Neural progenitor cell (in vitro differentiated cells): ENCODE measurements around the gene ALDH1A3. TPM values are rescaled to one million over a fixed set of nuclear protein-coding genes. Genes with fewer than 3 reads are reported as not detected.

Experiments
- DNase-seq: peaks from one replicate; pipeline ENCODE4 v3.0.0-alpha.2; 2016; ENCODE audit warnings: low spot score
- H2AFZ ChIP-seq: fragments of 200-600 bp; sonication (generic); replicated peaks from 2 replicates; pipeline ENCODE4 v1.6.1; 2016; ENCODE audit warnings: antibody characterized with exemption
- H3F3A ChIP-seq: fragments of 200-600 bp; sonication (generic); 2 replicates; pipeline ENCODE4 v1.6.1; 2016; ENCODE audit warnings: antibody characterized with exemption, low read depth
- H3K27ac ChIP-seq: fragments of 200-600 bp; sonication (generic); 2 replicates; pipeline ENCODE4 v1.5.1; 2016; ENCODE audit warnings: mild to moderate bottlenecking
- H3K27me3 ChIP-seq: fragments of 200-600 bp; sonication (generic); 2 replicates; pipeline ENCODE4 v1.6.1; 2016; ENCODE audit warnings: mild to moderate bottlenecking, moderate library complexity
- H3K36me3 ChIP-seq: fragments of 200-600 bp; sonication (generic); 2 replicates; pipeline ENCODE4 v1.5.1; 2016
- H3K4me1 ChIP-seq: fragments of 200-600 bp; sonication (generic); 2 replicates; pipeline ENCODE4 v1.6.1; 2016; ENCODE audit warnings: mixed run types
- H3K4me2 ChIP-seq: fragments of 200-600 bp; sonication (generic); 2 replicates; pipeline ENCODE4 v1.6.1; 2016
- H3K4me3 ChIP-seq: fragments of 200-600 bp; sonication (generic); 2 replicates; pipeline ENCODE4 v1.5.1; 2016
- H3K79me2 ChIP-seq: fragments of 200-600 bp; sonication (generic); 2 replicates; pipeline ENCODE4 v1.6.1; 2016; ENCODE audit warnings: low read depth
- H3K9ac ChIP-seq: fragments of 200-600 bp; sonication (generic); 2 replicates; pipeline ENCODE4 v1.6.1; 2016
- H3K9me3 ChIP-seq: fragments of 200-600 bp; sonication (generic); 2 replicates; pipeline ENCODE4 v1.5.1; 2016; ENCODE audit warnings: low read depth
- H4K20me1 ChIP-seq: fragments of 200-600 bp; sonication (generic); 2 replicates; pipeline ENCODE4 v1.6.1; 2016; ENCODE audit warnings: low read depth
- H3K27ac Mint-ChIP-seq: 3 replicates; pipeline ENCODE4 v1.8.0; 2021; ENCODE audit warnings: mixed read lengths
- H3K27me3 Mint-ChIP-seq: 2 replicates; pipeline ENCODE4 v1.8.0; 2022; ENCODE audit warnings: low read depth, mild to moderate bottlenecking, inconsistent platforms, moderate library complexity, mixed read lengths; ENCODE audit not compliant: insufficient read depth
- H3K36me3 Mint-ChIP-seq: 3 replicates; pipeline ENCODE4 v1.8.0; 2021; ENCODE audit warnings: mixed read lengths
- H3K4me1 Mint-ChIP-seq: 3 replicates; pipeline ENCODE4 v1.8.0; 2021; ENCODE audit warnings: mixed read lengths
- H3K4me3 Mint-ChIP-seq: 3 replicates; pipeline ENCODE4 v1.8.0; 2021; ENCODE audit warnings: mild to moderate bottlenecking, moderate library complexity, mixed read lengths
- H3K9me3 Mint-ChIP-seq: 3 replicates; pipeline ENCODE4 v1.8.0; 2020; ENCODE audit warnings: mixed read lengths
- EZH2 ChIP-seq: fragments of 200-600 bp; sonication (generic); IDR thresholded peaks from 2 replicates; pipeline ENCODE4 v1.6.1; 2017; ENCODE audit warnings: antibody characterized with exemption, mild to moderate bottlenecking, moderate library complexity
- EZH2phosphoT487 ChIP-seq: fragments of 200-600 bp; sonication (generic); IDR thresholded peaks from 2 replicates; pipeline ENCODE4 v1.6.1; 2017; ENCODE audit warnings: antibody characterized with exemption
- total RNA-seq: library from RNA; depleted of rRNA; stranded (reverse); fragments of >200 nt; gene quantifications from 2 replicates; pipeline ENCODE4 v1.2.3, GENCODE V29; 2015; ENCODE audit warnings: low replicate concordance
- TF ChIP-seq, protein P1 (sequence below): fragments of 200-600 bp; sonication (generic); IDR thresholded peaks from 2 replicates; pipeline ENCODE4 v1.5.1; 2017; ENCODE audit warnings: antibody characterized with exemption, mild to moderate bottlenecking

The ALDH1A3 gene
- total RNA-seq, 1 donor from 2014 or later: 0.80 TPM

DNA sequence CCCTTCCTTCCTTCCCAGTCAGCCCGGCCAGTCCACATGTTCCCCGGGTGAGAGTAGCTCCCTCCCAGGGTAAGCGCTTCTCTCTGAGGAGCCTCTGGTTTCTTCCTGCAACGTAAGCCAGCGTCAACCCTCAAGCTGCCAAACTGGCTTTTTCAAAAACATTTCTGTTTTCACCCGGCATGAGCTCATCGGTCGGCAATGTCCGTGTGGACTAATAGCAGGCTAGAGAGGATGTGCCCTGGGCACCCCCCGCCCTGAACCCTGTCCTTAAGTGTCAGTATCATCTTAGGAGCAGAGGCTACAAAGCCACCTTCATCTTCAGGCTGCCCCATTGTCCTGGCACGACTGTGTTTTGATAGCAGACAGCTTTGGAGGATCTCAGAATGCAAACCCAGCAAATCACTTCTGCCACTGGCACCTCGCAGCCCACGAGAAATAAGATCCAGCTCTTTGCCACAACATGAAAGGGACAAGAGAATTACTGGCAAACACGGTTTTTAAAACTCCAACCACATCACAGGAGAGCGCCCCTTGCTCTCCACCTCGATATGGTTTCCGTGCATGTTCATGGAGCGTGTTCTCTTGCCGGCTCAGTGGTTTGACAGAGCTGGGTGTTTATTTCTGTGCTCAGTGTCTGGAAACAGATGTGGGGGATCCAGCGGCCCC lies 9.9 kb downstream of the ALDH1A3 start:
- Histone ChIP-seq H3K27ac (no peak overlapping the region), H3K27me3 (peaks cover 9% of the 10 kb centered on the region), H3K79me2 (no peaks in the 10 kb centered on the region), H3K9me3 (no peaks in the 10 kb centered on the region), H3K4me1 (peaks cover 13% of the 10 kb centered on the region), H3K36me3 (no peaks in the 10 kb centered on the region), H4K20me1 (no peaks in the 10 kb centered on the region), H3K4me2 (no peak overlapping the region), H3F3A (peaks cover 10% of the 10 kb centered on the region), H3K4me3 (no peak overlapping the region), H3K9ac (no peak overlapping the region), H2AFZ (no peak overlapping the region)
- H3K4me3 Mint-ChIP-seq: no peak overlapping the region
- no peak for DNase-seq
- no peaks in the 10 kb centered on the region for H3K36me3 Mint-ChIP-seq
- no peak for TF ChIP-seq EZH2phosphoT487
- no peak for TF ChIP-seq EZH2
- TF ChIP-seq, protein P1, sequence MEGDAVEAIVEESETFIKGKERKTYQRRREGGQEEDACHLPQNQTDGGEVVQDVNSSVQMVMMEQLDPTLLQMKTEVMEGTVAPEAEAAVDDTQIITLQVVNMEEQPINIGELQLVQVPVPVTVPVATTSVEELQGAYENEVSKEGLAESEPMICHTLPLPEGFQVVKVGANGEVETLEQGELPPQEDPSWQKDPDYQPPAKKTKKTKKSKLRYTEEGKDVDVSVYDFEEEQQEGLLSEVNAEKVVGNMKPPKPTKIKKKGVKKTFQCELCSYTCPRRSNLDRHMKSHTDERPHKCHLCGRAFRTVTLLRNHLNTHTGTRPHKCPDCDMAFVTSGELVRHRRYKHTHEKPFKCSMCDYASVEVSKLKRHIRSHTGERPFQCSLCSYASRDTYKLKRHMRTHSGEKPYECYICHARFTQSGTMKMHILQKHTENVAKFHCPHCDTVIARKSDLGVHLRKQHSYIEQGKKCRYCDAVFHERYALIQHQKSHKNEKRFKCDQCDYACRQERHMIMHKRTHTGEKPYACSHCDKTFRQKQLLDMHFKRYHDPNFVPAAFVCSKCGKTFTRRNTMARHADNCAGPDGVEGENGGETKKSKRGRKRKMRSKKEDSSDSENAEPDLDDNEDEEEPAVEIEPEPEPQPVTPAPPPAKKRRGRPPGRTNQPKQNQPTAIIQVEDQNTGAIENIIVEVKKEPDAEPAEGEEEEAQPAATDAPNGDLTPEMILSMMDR: no peak
- H3K27ac Mint-ChIP-seq: peak overlapping the region; percentile 10
- H3K9me3 Mint-ChIP-seq: no peaks in the 10 kb centered on the region
- peaks cover 19% of the 10 kb centered on the region for H3K27me3 Mint-ChIP-seq
- peaks cover 31% of the 10 kb centered on the region for H3K4me1 Mint-ChIP-seq

- H3K27ac ChIP-seq: no peak overlapping the region
- TF ChIP-seq, protein P1: no peak
- TF ChIP-seq EZH2phosphoT487 (no peak), EZH2 (no peak)
- H3K4me2 ChIP-seq: no peak overlapping the region
- H3K27me3 ChIP-seq: peaks cover 2% of the 10 kb centered on the region
- H3K4me3 ChIP-seq: no peak overlapping the region
- H3K9me3 ChIP-seq: no peaks in the 10 kb centered on the region
- peaks cover 10% of the 10 kb centered on the region for H3F3A ChIP-seq
- no peaks in the 10 kb centered on the region for H3K36me3 ChIP-seq
- Mint-ChIP-seq H3K4me3 (no peak overlapping the region), H3K36me3 (no peaks in the 10 kb centered on the region), H3K9me3 (no peaks in the 10 kb centered on the region), H3K27ac (no peak overlapping the region), H3K4me1 (peaks cover 31% of the 10 kb centered on the region), H3K27me3 (peaks cover 19% of the 10 kb centered on the region)
- H3K9ac ChIP-seq: no peak overlapping the region
- H2AFZ ChIP-seq: no peak overlapping the region
- DNase-seq: no peak
- H4K20me1 ChIP-seq: no peaks in the 10 kb centered on the region
- H3K79me2 ChIP-seq: no peaks in the 10 kb centered on the region
- peaks cover 13% of the 10 kb centered on the region for H3K4me1 ChIP-seq
These were observed 10.6 kb downstream of the ALDH1A3 start for GRCh38 chr15:100890051-100890720.

DNA sequence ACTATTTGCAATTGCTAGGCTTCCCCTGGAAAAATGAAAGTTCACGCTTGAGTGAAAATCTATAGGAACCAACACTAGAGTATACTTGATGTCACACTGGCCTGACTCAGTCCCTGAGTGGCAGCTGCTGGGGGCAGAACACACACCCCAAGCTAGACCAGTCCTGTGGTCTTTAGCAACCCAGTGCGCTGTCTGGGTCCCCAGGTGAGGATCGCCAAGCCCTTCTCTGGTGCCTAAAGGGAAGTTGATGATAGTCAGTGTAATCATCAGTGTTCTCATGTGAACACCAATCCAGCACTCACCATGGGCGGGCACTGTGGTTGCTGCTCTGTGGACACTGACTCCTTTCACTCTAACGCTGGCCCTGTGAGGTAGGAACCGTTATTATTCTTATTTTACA lies 11.2 kb downstream of the ALDH1A3 start:
- Histone ChIP-seq H3K9me3 (no peaks in the 10 kb centered on the region), H4K20me1 (no peaks in the 10 kb centered on the region), H3K27me3 (no peaks in the 10 kb centered on the region), H3F3A (peaks cover 10% of the 10 kb centered on the region), H2AFZ (no peak overlapping the region), H3K4me1 (peaks cover 13% of the 10 kb centered on the region), H3K4me2 (no peak overlapping the region), H3K27ac (no peak overlapping the region), H3K79me2 (no peaks in the 10 kb centered on the region), H3K9ac (no peak overlapping the region), H3K4me3 (no peak overlapping the region), H3K36me3 (no peaks in the 10 kb centered on the region)
- H3K27ac Mint-ChIP-seq: no peak overlapping the region
- H3K4me3 Mint-ChIP-seq: no peak overlapping the region
- no peaks in the 10 kb centered on the region for H3K9me3 Mint-ChIP-seq
- H3K4me1 Mint-ChIP-seq: peaks cover 31% of the 10 kb centered on the region
- peaks cover 13% of the 10 kb centered on the region for H3K27me3 Mint-ChIP-seq
- H3K36me3 Mint-ChIP-seq: no peaks in the 10 kb centered on the region
- DNase-seq: no peak
- no peak for TF ChIP-seq EZH2
- TF ChIP-seq EZH2phosphoT487: no peak
- TF ChIP-seq, protein P1: no peak
